A549 (cell line): ENCODE results near the gene IQCF2.

Experiments
- BCL3 ChIP-seq: fragments of >200 bp; sonication (Bioruptor Twin); formaldehyde crosslinking; IDR thresholded peaks from 3 replicates; pipeline ENCODE4 v1.6.1; 2016
- CBX2 ChIP-seq: fragments of 200-600 bp; sonication (generic); IDR thresholded peaks from 2 replicates; pipeline ENCODE4 v1.6.1; 2016; ENCODE audit warnings: low read depth, mild to moderate bottlenecking, borderline replicate concordance
- EHMT2 ChIP-seq: fragments of 200-600 bp; sonication (generic); IDR thresholded peaks from 2 replicates; pipeline ENCODE4 v1.6.1; 2016; ENCODE audit warnings: antibody characterized with exemption, low read depth, mild to moderate bottlenecking, moderate library complexity
- EP300 ChIP-seq, 2 experiments: fragments of >200 bp; sonication (Bioruptor Twin); formaldehyde crosslinking; IDR thresholded peaks; 2 replicates in 1 of 2; 3 replicates in 1 of 2; pipeline ENCODE4 v1.6.1; 2016 to 2017
- PBX3 ChIP-seq: IDR thresholded peaks from 2 replicates; pipeline ENCODE4 v1.6.1; 2012
- POLR2A ChIP-seq: IDR thresholded peaks from 2 replicates; pipeline ENCODE4 v1.6.1; 2012; ENCODE audit warnings: mild to moderate bottlenecking, low read length
- RAD21 ChIP-seq, 2 experiments: fragments of >200 bp in 1 of 2; sonication (Bioruptor Twin) in 1 of 2; formaldehyde crosslinking in 1 of 2; IDR thresholded peaks in 1 of 2; conservative IDR thresholded peaks in 1 of 2; 2 replicates in 1 of 2; 3 replicates in 1 of 2; pipeline ENCODE4 v1.6.1; 2012 to 2018; ENCODE audit warnings: inconsistent platforms in 1 of 2
- SREBF2 ChIP-seq: fragments of 450-650 bp; IDR thresholded peaks from 2 replicates; pipeline ENCODE4 v1.6.1; 2014; ENCODE audit warnings: mild to moderate bottlenecking, moderate library complexity
- TF ChIP-seq, protein P1 (sequence below): fragments of >200 bp; sonication (Bioruptor Twin); formaldehyde crosslinking; IDR thresholded peaks from 3 replicates; pipeline ENCODE4 v1.5.1; 2016
- TF ChIP-seq, protein P2 (sequence below): fragments of 200-600 bp; sonication (generic); IDR thresholded peaks from 2 replicates; pipeline ENCODE4 v1.6.1; 2016; ENCODE audit warnings: antibody characterized with exemption, mild to moderate bottlenecking, moderate library complexity

GRCh38 chr3:51819709-51820406 is 41.6 kb upstream of the IQCF2 start:
- no peak for TF ChIP-seq BCL3
- no peak for TF ChIP-seq EP300 (IDR thresholded peaks at IDR 0.05)
- no peak for TF ChIP-seq SREBF2
- TF ChIP-seq, protein P1, sequence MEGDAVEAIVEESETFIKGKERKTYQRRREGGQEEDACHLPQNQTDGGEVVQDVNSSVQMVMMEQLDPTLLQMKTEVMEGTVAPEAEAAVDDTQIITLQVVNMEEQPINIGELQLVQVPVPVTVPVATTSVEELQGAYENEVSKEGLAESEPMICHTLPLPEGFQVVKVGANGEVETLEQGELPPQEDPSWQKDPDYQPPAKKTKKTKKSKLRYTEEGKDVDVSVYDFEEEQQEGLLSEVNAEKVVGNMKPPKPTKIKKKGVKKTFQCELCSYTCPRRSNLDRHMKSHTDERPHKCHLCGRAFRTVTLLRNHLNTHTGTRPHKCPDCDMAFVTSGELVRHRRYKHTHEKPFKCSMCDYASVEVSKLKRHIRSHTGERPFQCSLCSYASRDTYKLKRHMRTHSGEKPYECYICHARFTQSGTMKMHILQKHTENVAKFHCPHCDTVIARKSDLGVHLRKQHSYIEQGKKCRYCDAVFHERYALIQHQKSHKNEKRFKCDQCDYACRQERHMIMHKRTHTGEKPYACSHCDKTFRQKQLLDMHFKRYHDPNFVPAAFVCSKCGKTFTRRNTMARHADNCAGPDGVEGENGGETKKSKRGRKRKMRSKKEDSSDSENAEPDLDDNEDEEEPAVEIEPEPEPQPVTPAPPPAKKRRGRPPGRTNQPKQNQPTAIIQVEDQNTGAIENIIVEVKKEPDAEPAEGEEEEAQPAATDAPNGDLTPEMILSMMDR = no peak
- TF ChIP-seq, protein P2, sequence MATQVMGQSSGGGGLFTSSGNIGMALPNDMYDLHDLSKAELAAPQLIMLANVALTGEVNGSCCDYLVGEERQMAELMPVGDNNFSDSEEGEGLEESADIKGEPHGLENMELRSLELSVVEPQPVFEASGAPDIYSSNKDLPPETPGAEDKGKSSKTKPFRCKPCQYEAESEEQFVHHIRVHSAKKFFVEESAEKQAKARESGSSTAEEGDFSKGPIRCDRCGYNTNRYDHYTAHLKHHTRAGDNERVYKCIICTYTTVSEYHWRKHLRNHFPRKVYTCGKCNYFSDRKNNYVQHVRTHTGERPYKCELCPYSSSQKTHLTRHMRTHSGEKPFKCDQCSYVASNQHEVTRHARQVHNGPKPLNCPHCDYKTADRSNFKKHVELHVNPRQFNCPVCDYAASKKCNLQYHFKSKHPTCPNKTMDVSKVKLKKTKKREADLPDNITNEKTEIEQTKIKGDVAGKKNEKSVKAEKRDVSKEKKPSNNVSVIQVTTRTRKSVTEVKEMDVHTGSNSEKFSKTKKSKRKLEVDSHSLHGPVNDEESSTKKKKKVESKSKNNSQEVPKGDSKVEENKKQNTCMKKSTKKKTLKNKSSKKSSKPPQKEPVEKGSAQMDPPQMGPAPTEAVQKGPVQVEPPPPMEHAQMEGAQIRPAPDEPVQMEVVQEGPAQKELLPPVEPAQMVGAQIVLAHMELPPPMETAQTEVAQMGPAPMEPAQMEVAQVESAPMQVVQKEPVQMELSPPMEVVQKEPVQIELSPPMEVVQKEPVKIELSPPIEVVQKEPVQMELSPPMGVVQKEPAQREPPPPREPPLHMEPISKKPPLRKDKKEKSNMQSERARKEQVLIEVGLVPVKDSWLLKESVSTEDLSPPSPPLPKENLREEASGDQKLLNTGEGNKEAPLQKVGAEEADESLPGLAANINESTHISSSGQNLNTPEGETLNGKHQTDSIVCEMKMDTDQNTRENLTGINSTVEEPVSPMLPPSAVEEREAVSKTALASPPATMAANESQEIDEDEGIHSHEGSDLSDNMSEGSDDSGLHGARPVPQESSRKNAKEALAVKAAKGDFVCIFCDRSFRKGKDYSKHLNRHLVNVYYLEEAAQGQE = no peak
- no peak for TF ChIP-seq POLR2A
- no peak for TF ChIP-seq RAD21 (conservative IDR thresholded peaks at IDR 0.05 in 1 of 2, IDR thresholded peaks at IDR 0.05 in 1 of 2)
- TF ChIP-seq PBX3 = no peak
- TF ChIP-seq EHMT2 = no peak
- TF ChIP-seq CBX2 = no peak
